ENCODE results near the gene RNF181.

GRCh38 chr2:85589982-85590791, 5.4 kb upstream of the RNF181 start:
- TF ChIP-seq EZH2 (IDR thresholded peaks at IDR 0.05; ENCODE audit: insufficient read depth, poor library complexity, severe bottlenecking) (no peak), EZH2phosphoT487 (IDR thresholded peaks at IDR 0.05; ENCODE audit: insufficient read depth, low read depth) (no peak)

Measured in GM23248 (cell line).